Activated CD4-positive, alpha-beta T cell treated with anti-CD3 and anti-CD28 coated beads, Interleukin-2, amount 10 ng/mL, durations not matched to agents 7 days and 5 days (primary cell): Measurements from ENCODE around the gene CLSTN1. TPM values are rescaled to one million over a fixed set of nuclear protein-coding genes. Genes with fewer than 3 reads are reported as not detected.

Experiments used
- CTCF ChIA-PET: fragments of 350-600 bp; sonication (Branson Sonifier 250); formaldehyde crosslinking; loops from one replicate; lab custom pipeline; 2021; ENCODE audit warnings: antibody characterized with exemption; lab: Charles Lee
- POLR2A ChIA-PET: fragments of 350-600 bp; sonication (Branson Sonifier 250); formaldehyde crosslinking; loops from one replicate; lab custom pipeline; 2021; ENCODE audit warnings: antibody characterized with exemption; lab: Charles Lee
- DNase-seq: peaks from one replicate; pipeline ENCODE4 v3.0.0-alpha.2; 2020
- H3K27ac Mint-ChIP-seq: one replicate; pipeline ENCODE4 v1.8.0; 2021; ENCODE audit warnings: mild to moderate bottlenecking, moderate library complexity, mixed read lengths
- H3K27me3 Mint-ChIP-seq: one replicate; pipeline ENCODE4 v1.8.0; 2021; ENCODE audit warnings: mixed read lengths
- H3K36me3 Mint-ChIP-seq: one replicate; pipeline ENCODE4 v1.8.0; 2021; ENCODE audit warnings: low read depth, mixed read lengths
- H3K4me1 Mint-ChIP-seq: one replicate; pipeline ENCODE4 v1.8.0; 2021; ENCODE audit warnings: mixed read lengths
- H3K4me3 Mint-ChIP-seq: one replicate; pipeline ENCODE4 v1.8.0; 2021; ENCODE audit warnings: mild to moderate bottlenecking, moderate library complexity, mixed read lengths
- H3K9me3 Mint-ChIP-seq: one replicate; pipeline ENCODE4 v1.8.0; 2021; ENCODE audit warnings: mixed read lengths
- total RNA-seq, 2 experiments: library from RNA; stranded (reverse); gene quantifications; one replicate each; pipeline ENCODE4 v1.2.3, GENCODE V29; 2021

Gene CLSTN1
- total RNA-seq, 2 experiments from 2014 or later = 121 to 134 TPM

GRCh38 chr1:9863371-9863770 lies 39.6 kb upstream of the CLSTN1 start:
- no peaks in the 10 kb centered on the region for H3K9me3 Mint-ChIP-seq
- H3K27ac Mint-ChIP-seq = peak overlapping the region; percentile 19
- peaks cover 14% of the 10 kb centered on the region for H3K4me1 Mint-ChIP-seq
- H3K27me3 Mint-ChIP-seq = no peaks in the 10 kb centered on the region
- ChIA-PET POLR2A (no interaction called here), CTCF (interaction anchor here (0.8 to 1.2 kb wide), 5 partner anchors 27 to 237 kb away, joined by 3 to 4 read pairs (median 3); no protein-coding TSS in a partner anchor)
- no peaks in the 10 kb centered on the region for H3K36me3 Mint-ChIP-seq
- no peak for DNase-seq
- H3K4me3 Mint-ChIP-seq = no peak overlapping the region

- Mint-ChIP-seq H3K4me3 (no peak overlapping the region), H3K9me3 (no peaks in the 10 kb centered on the region), H3K4me1 (peaks cover 13% of the 10 kb centered on the region), H3K36me3 (no peaks in the 10 kb centered on the region), H3K27ac (no peak overlapping the region), H3K27me3 (no peaks in the 10 kb centered on the region)
- ChIA-PET POLR2A (no interaction called here), CTCF (interaction anchor here (0.9 to 2.4 kb wide), 7 partner anchors 10 to 235 kb away, joined by 3 to 12 read pairs (median 3); no protein-coding TSS in a partner anchor)
- DNase-seq = no peak
Measured at GRCh38 chr1:9861360-9861759, 37.6 kb upstream of the CLSTN1 start.

GRCh38 chr1:9860887-9861286 lies 37.1 kb upstream of the CLSTN1 start:
- H3K36me3 Mint-ChIP-seq = no peaks in the 10 kb centered on the region
- H3K4me1 Mint-ChIP-seq = peaks cover 13% of the 10 kb centered on the region
- POLR2A ChIA-PET = no interaction called here

GRCh38 chr1:9859281-9860014 lies 35.7 kb upstream of the CLSTN1 start:
- Mint-ChIP-seq H3K4me1 (peaks cover 13% of the 10 kb centered on the region), H3K36me3 (peaks cover 4% of the 10 kb centered on the region), H3K27ac (no peak overlapping the region), H3K27me3 (no peaks in the 10 kb centered on the region), H3K9me3 (no peaks in the 10 kb centered on the region), H3K4me3 (no peak overlapping the region)
- ChIA-PET CTCF (interaction anchor here (0.5 to 2.4 kb wide), 6 partner anchors 9 to 238 kb away, joined by 3 to 12 read pairs (median 3); no protein-coding TSS in a partner anchor), POLR2A (interaction anchor here (0.6 kb wide), 1 partner anchor 305 kb away, joined by 3 read pairs; no protein-coding TSS in a partner anchor)
- DNase-seq = no peak

More at GRCh38 chr1:9860887-9861286, 37.1 kb upstream of the CLSTN1 start:
- no peak for DNase-seq
- CTCF ChIA-PET = interaction anchor here (0.6 to 2.4 kb wide), 7 partner anchors 11 to 269 kb away, joined by 3 to 12 read pairs (median 3); no protein-coding TSS in a partner anchor
- H3K4me3 Mint-ChIP-seq = no peak overlapping the region
- no peaks in the 10 kb centered on the region for H3K27me3 Mint-ChIP-seq
- H3K27ac Mint-ChIP-seq = no peak overlapping the region
- H3K9me3 Mint-ChIP-seq = no peaks in the 10 kb centered on the region

GRCh38 chr1:9858293-9859035 lies 34.7 kb upstream of the CLSTN1 start:
- ChIA-PET POLR2A (no interaction called here), CTCF (interaction anchor here (0.5 to 2.3 kb wide), 7 partner anchors 9 to 260 kb away, joined by 3 to 11 read pairs (median 4); no protein-coding TSS in a partner anchor)
- Mint-ChIP-seq H3K4me3 (no peak overlapping the region), H3K4me1 (peaks cover 13% of the 10 kb centered on the region), H3K9me3 (peaks cover 4% of the 10 kb centered on the region), H3K27ac (peak overlapping the region; percentile 21), H3K36me3 (peaks cover 11% of the 10 kb centered on the region), H3K27me3 (no peaks in the 10 kb centered on the region)
- no peak for DNase-seq

GRCh38 chr1:9855186-9855585 lies 31.4 kb upstream of the CLSTN1 start:
- no peak for DNase-seq
- Mint-ChIP-seq H3K27me3 (no peaks in the 10 kb centered on the region), H3K4me3 (no peak overlapping the region), H3K27ac (no peak overlapping the region), H3K9me3 (peaks cover 4% of the 10 kb centered on the region), H3K4me1 (peaks cover 22% of the 10 kb centered on the region), H3K36me3 (peaks cover 13% of the 10 kb centered on the region)
- CTCF ChIA-PET = no interaction called here
- POLR2A ChIA-PET = no interaction called here

- H3K27me3 Mint-ChIP-seq = no peaks in the 10 kb centered on the region
- POLR2A ChIA-PET = no interaction called here
- peaks cover 13% of the 10 kb centered on the region for H3K36me3 Mint-ChIP-seq
- no peak overlapping the region for H3K27ac Mint-ChIP-seq
- CTCF ChIA-PET = interaction anchor here (1.4 kb wide), 1 partner anchor 15 kb away, joined by 3 read pairs; no protein-coding TSS in a partner anchor
- peaks cover 17% of the 10 kb centered on the region for H3K4me1 Mint-ChIP-seq
- H3K9me3 Mint-ChIP-seq = peaks cover 4% of the 10 kb centered on the region
- no peak overlapping the region for H3K4me3 Mint-ChIP-seq
- no peak for DNase-seq
Measured at GRCh38 chr1:9853249-9853595, 29.5 kb upstream of the CLSTN1 start.

- ChIA-PET POLR2A (no interaction called here), CTCF (interaction anchor here (1.4 kb wide), 1 partner anchor 16 kb away, joined by 3 read pairs; no protein-coding TSS in a partner anchor)
- peaks cover 13% of the 10 kb centered on the region for H3K36me3 Mint-ChIP-seq
- H3K27me3 Mint-ChIP-seq = no peaks in the 10 kb centered on the region
- no peak overlapping the region for H3K27ac Mint-ChIP-seq
- peaks cover 18% of the 10 kb centered on the region for H3K4me1 Mint-ChIP-seq
- H3K4me3 Mint-ChIP-seq = no peak overlapping the region
- H3K9me3 Mint-ChIP-seq = peaks cover 4% of the 10 kb centered on the region
- no peak for DNase-seq
Measured at GRCh38 chr1:9852410-9853248, 28.9 kb upstream of the CLSTN1 start.

GRCh38 chr1:9852004-9852403 lies 28.2 kb upstream of the CLSTN1 start:
- no peak for DNase-seq
- peaks cover 18% of the 10 kb centered on the region for H3K4me1 Mint-ChIP-seq
- H3K9me3 Mint-ChIP-seq = peaks cover 4% of the 10 kb centered on the region
- H3K36me3 Mint-ChIP-seq = peaks cover 13% of the 10 kb centered on the region
- ChIA-PET CTCF (interaction anchor here (1.0 kb wide), 1 partner anchor 20 kb away, joined by 3 read pairs; no protein-coding TSS in a partner anchor), POLR2A (no interaction called here)
- no peaks in the 10 kb centered on the region for H3K27me3 Mint-ChIP-seq
- H3K27ac Mint-ChIP-seq = no peak overlapping the region
- H3K4me3 Mint-ChIP-seq = no peak overlapping the region

GRCh38 chr1:9850442-9851162 lies 26.8 kb upstream of the CLSTN1 start:
- H3K36me3 Mint-ChIP-seq = peaks cover 13% of the 10 kb centered on the region
- H3K27me3 Mint-ChIP-seq = no peaks in the 10 kb centered on the region
- peak overlapping the region; percentile 43 for H3K4me3 Mint-ChIP-seq
- ChIA-PET POLR2A (no interaction called here), CTCF (no interaction called here)
- H3K4me1 Mint-ChIP-seq = peaks cover 19% of the 10 kb centered on the region
- peak overlapping the region; percentile 79 for H3K27ac Mint-ChIP-seq
- DNase-seq = no peak
- peaks cover 4% of the 10 kb centered on the region for H3K9me3 Mint-ChIP-seq

- Mint-ChIP-seq H3K27me3 (no peaks in the 10 kb centered on the region), H3K9me3 (peaks cover 4% of the 10 kb centered on the region), H3K36me3 (peaks cover 9% of the 10 kb centered on the region), H3K4me3 (peak overlapping the region; percentile 43), H3K27ac (peak overlapping the region; percentile 19), H3K4me1 (peaks cover 19% of the 10 kb centered on the region)
- ChIA-PET CTCF (interaction anchor here (0.9 to 1.4 kb wide), 3 partner anchors 8 to 223 kb away, joined by 3 read pairs; no protein-coding TSS in a partner anchor), POLR2A (no interaction called here)
- no peak for DNase-seq
Measured at GRCh38 chr1:9849691-9850441, 26.1 kb upstream of the CLSTN1 start.
